ENCODE results near the gene LIX1L.

Gene LIX1L

GRCh38 chr1:145897969-145898368, 59.8 kb downstream of the LIX1L start:
- in situ Hi-C loops (cut with MboI; ENCODE audit: low sequenced_read_pairs), result no loop called here

GRCh38 chr1:145895471-145895870, 62.3 kb downstream of the LIX1L start:
- in situ Hi-C loops (cut with MboI; ENCODE audit: low sequenced_read_pairs), result no loop called here

GRCh38 chr1:145893306-145894055, 64.3 kb downstream of the LIX1L start:
- in situ Hi-C loops (cut with MboI; ENCODE audit: low sequenced_read_pairs), result no loop called here

- in situ Hi-C loops (cut with MboI; ENCODE audit: low sequenced_read_pairs), result no loop called here
Observed at GRCh38 chr1:145892486-145893087, 65.2 kb downstream of the LIX1L start.

GRCh38 chr1:145891587-145892485, 66.0 kb downstream of the LIX1L start:
- in situ Hi-C loops (cut with MboI; ENCODE audit: low sequenced_read_pairs), result no loop called here

- in situ Hi-C loops (cut with MboI; ENCODE audit: low sequenced_read_pairs), result no loop called here
Observed at GRCh38 chr1:145891143-145891542, 66.7 kb downstream of the LIX1L start.

GRCh38 chr1:145889722-145890121, 68.1 kb downstream of the LIX1L start:
- in situ Hi-C loops (cut with MboI; ENCODE audit: low sequenced_read_pairs), result no loop called here

- in situ Hi-C loops (cut with MboI; ENCODE audit: low sequenced_read_pairs), result no loop called here
Observed at GRCh38 chr1:145887631-145888030, 70.2 kb downstream of the LIX1L start.

- in situ Hi-C loops (cut with MboI; ENCODE audit: low sequenced_read_pairs), result no loop called here
Observed at GRCh38 chr1:145886816-145887215, 71.0 kb downstream of the LIX1L start.

- in situ Hi-C loops (cut with MboI; ENCODE audit: low sequenced_read_pairs), result no loop called here
Observed at GRCh38 chr1:145886390-145886789, 71.4 kb downstream of the LIX1L start.

GRCh38 chr1:145885738-145886287, 72.0 kb downstream of the LIX1L start, which contains the start of gene ANKRD35:
ANKRD35 (minus strand) TSS chr1:145885866; CDS start chr1:145885758, 108 bp downstream.
- in situ Hi-C loops (cut with MboI; ENCODE audit: low sequenced_read_pairs), result no loop called here

- in situ Hi-C loops (cut with MboI; ENCODE audit: low sequenced_read_pairs), result no loop called here
Observed at GRCh38 chr1:145884675-145885074, 73.1 kb downstream of the LIX1L start.

All from hTERT RPE-1 (cell line).